Measurements from ENCODE around the gene PGAM2. TPM values are rescaled to one million over a fixed set of nuclear protein-coding genes. Genes with fewer than 3 reads are reported as not detected.
A peak's percentile ranks its signal among the peaks of the same experiment; 100 is the strongest.

The PGAM2 gene
- total RNA-seq, 4 donors from 2014 or later = 2.2 to 28.0 (median 9.1) TPM

- Histone ChIP-seq H3K27me3 (no peaks in the 10 kb centered on the region), H3K36me3 (no peaks in the 10 kb centered on the region), H3K4me3 (replicated peaks in 1 of 3) (peak overlapping the region in 1 of 3 donors; percentile 52), H3K4me1 (peaks cover 0 to 14% of the 10 kb centered on the region in 2 donors), H3K27ac (peak overlapping the region in 2 of 3 donors; percentile 61 to 87), H3K9me3 (no peaks in the 10 kb centered on the region)
- 79 to 81% methylated on average over 8 of the region's 8 CpGs for WGBS, 2 donors
- DNase-seq = no peak
- intact Hi-C loops (cut with DNase I) = no loop called here
- TF ChIP-seq POLR2A (IDR thresholded peaks at IDR 0.05) (no peak), CTCF (IDR thresholded peaks at IDR 0.05) (no peak)
These were observed 37.6 kb upstream of the PGAM2 start for GRCh38 chr7:44102846-44103565.

- H3K27me3 ChIP-seq = no peaks in the 10 kb centered on the region
- DNase-seq = peak in 1 of 2 donors; percentile 31
- intact Hi-C loops (cut with DNase I) = no loop called here
- peak overlapping the region; percentile 26 to 87 (median 61) for H3K27ac ChIP-seq
- no peak overlapping the region for H3K4me3 ChIP-seq (replicated peaks in 1 of 3)
- WGBS, 2 donors = 81 to 84% methylated on average over 14 of the region's 14 CpGs
- peaks cover 0 to 14% of the 10 kb centered on the region in 2 donors for H3K4me1 ChIP-seq
- TF ChIP-seq CTCF (IDR thresholded peaks at IDR 0.05) = no peak
- TF ChIP-seq POLR2A (IDR thresholded peaks at IDR 0.05) = no peak
- H3K9me3 ChIP-seq = no peaks in the 10 kb centered on the region
- H3K36me3 ChIP-seq = no peaks in the 10 kb centered on the region
These were observed 36.8 kb upstream of the PGAM2 start for GRCh38 chr7:44101966-44102845.

GRCh38 chr7:44101303-44101965, 36.1 kb upstream of the PGAM2 start:
- TF ChIP-seq CTCF (IDR thresholded peaks at IDR 0.05) (no peak), POLR2A (IDR thresholded peaks at IDR 0.05) (no peak)
- Histone ChIP-seq H3K27me3 (no peaks in the 10 kb centered on the region), H3K36me3 (no peaks in the 10 kb centered on the region), H3K9me3 (no peaks in the 10 kb centered on the region), H3K27ac (peak overlapping the region; percentile 2 to 72 (median 26)), H3K4me1 (peaks cover 0 to 14% of the 10 kb centered on the region in 2 donors), H3K4me3 (replicated peaks in 1 of 3) (no peak overlapping the region)
- no peak for DNase-seq
- 97 to 100% methylated on average over 1 to 3 of the region's 3 CpGs for WGBS, 2 donors
- intact Hi-C loops (cut with DNase I) = no loop called here

GRCh38 chr7:44100458-44101302, 35.3 kb upstream of the PGAM2 start:
- Histone ChIP-seq H3K36me3 (no peaks in the 10 kb centered on the region), H3K27me3 (no peaks in the 10 kb centered on the region), H3K4me3 (replicated peaks in 1 of 3) (no peak overlapping the region), H3K4me1 (peaks cover 0 to 13% of the 10 kb centered on the region in 2 donors), H3K9me3 (no peaks in the 10 kb centered on the region), H3K27ac (peak overlapping the region; percentile 50 to 72 (median 53))
- TF ChIP-seq POLR2A (IDR thresholded peaks at IDR 0.05) (no peak), CTCF (IDR thresholded peaks at IDR 0.05) (no peak)
- DNase-seq = no peak
- 60 to 63% methylated on average over 9 to 10 of the region's 10 CpGs for WGBS, 2 donors
- intact Hi-C loops (cut with DNase I) = no loop called here

All from thyroid gland (tissue), 4 donors.